Nephron (organoid): ENCODE results near the gene ZSWIM6.

Source experiments
- H3K27ac Mint-ChIP-seq, 3 experiments: 2 replicates each; pipeline ENCODE4 v1.8.0; 2020; ENCODE audit warnings: mixed read lengths in 3 of 3, mild to moderate bottlenecking in 2 of 3, moderate library complexity in 1 of 3
- H3K27me3 Mint-ChIP-seq: 2 replicates; pipeline ENCODE4 v1.8.0; 2021; ENCODE audit warnings: low read depth, mild to moderate bottlenecking, moderate library complexity, mixed read lengths
- H3K36me3 Mint-ChIP-seq: 2 replicates; pipeline ENCODE4 v1.8.0; 2020; ENCODE audit warnings: low read depth, mixed read lengths
- H3K4me1 Mint-ChIP-seq: 2 replicates; pipeline ENCODE4 v1.8.0; 2020; ENCODE audit warnings: mixed read lengths
- H3K4me3 Mint-ChIP-seq, 3 experiments: 2 replicates each; pipeline ENCODE4 v1.8.0; 2020; ENCODE audit warnings: mild to moderate bottlenecking in 3 of 3, mixed read lengths in 3 of 3, moderate library complexity in 2 of 3
- H3K9me3 Mint-ChIP-seq: 2 replicates; pipeline ENCODE4 v1.8.0; 2020; ENCODE audit warnings: mixed read lengths
- TF ChIP-seq, protein P1 (sequence below), 3 experiments: fragments of 200-600 bp; sonication (generic); IDR thresholded peaks; one replicate each; pipeline ENCODE4 v1.5.0; 2021; ENCODE audit warnings: antibody characterized with exemption in 3 of 3; ENCODE audit not compliant: unreplicated experiment in 3 of 3

Gene ZSWIM6

GRCh38 chr5:61435368-61435767 is 103.3 kb downstream of the ZSWIM6 start:
- Mint-ChIP-seq H3K4me3 (no peak overlapping the region), H3K9me3 (peaks cover 10% of the 10 kb centered on the region), H3K4me1 (peaks cover 29% of the 10 kb centered on the region), H3K36me3 (peaks cover 15% of the 10 kb centered on the region), H3K27me3 (no peaks in the 10 kb centered on the region), H3K27ac (no peak overlapping the region)
- TF ChIP-seq, protein P1, sequence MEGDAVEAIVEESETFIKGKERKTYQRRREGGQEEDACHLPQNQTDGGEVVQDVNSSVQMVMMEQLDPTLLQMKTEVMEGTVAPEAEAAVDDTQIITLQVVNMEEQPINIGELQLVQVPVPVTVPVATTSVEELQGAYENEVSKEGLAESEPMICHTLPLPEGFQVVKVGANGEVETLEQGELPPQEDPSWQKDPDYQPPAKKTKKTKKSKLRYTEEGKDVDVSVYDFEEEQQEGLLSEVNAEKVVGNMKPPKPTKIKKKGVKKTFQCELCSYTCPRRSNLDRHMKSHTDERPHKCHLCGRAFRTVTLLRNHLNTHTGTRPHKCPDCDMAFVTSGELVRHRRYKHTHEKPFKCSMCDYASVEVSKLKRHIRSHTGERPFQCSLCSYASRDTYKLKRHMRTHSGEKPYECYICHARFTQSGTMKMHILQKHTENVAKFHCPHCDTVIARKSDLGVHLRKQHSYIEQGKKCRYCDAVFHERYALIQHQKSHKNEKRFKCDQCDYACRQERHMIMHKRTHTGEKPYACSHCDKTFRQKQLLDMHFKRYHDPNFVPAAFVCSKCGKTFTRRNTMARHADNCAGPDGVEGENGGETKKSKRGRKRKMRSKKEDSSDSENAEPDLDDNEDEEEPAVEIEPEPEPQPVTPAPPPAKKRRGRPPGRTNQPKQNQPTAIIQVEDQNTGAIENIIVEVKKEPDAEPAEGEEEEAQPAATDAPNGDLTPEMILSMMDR (IDR thresholded peaks at IDR 0.05; ENCODE audit: unreplicated experiment in 3 of 3): no peak

GRCh38 chr5:61438298-61438970 is 106.4 kb downstream of the ZSWIM6 start:
- peaks cover 14% of the 10 kb centered on the region for H3K4me1 Mint-ChIP-seq
- H3K36me3 Mint-ChIP-seq: peaks cover 40% of the 10 kb centered on the region
- no peak overlapping the region for H3K27ac Mint-ChIP-seq
- H3K4me3 Mint-ChIP-seq: no peak overlapping the region
- H3K27me3 Mint-ChIP-seq: no peaks in the 10 kb centered on the region
- H3K9me3 Mint-ChIP-seq: peaks cover 34% of the 10 kb centered on the region
- TF ChIP-seq, protein P1 (IDR thresholded peaks at IDR 0.05; ENCODE audit: unreplicated experiment in 3 of 3): no peak

DNA sequence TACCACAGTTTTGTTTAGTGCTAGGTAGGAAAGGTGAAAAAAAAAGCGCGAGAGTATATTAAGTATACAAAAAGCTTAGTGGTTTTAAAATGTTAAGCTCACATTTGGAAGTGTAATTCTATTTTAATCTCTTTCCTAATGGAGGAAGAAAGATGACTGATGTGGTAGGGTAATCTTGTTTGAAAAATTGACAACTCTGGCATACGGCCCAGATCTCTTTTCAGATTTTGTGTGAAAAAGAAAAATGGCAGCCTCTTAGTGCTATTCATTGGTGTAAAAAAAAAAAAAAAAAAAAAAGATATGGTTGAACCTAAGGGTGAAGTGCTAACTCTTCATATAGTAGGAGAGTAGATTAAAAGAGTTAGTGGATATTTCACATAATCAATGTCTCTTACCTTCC is 108.0 kb downstream of the ZSWIM6 start:
- no peak overlapping the region for H3K4me3 Mint-ChIP-seq
- H3K9me3 Mint-ChIP-seq: peaks cover 36% of the 10 kb centered on the region
- peaks cover 14% of the 10 kb centered on the region for H3K4me1 Mint-ChIP-seq
- no peaks in the 10 kb centered on the region for H3K27me3 Mint-ChIP-seq
- H3K36me3 Mint-ChIP-seq: peaks cover 46% of the 10 kb centered on the region
- TF ChIP-seq, protein P1 (IDR thresholded peaks at IDR 0.05; ENCODE audit: unreplicated experiment in 3 of 3): no peak
- no peak overlapping the region for H3K27ac Mint-ChIP-seq

DNA sequence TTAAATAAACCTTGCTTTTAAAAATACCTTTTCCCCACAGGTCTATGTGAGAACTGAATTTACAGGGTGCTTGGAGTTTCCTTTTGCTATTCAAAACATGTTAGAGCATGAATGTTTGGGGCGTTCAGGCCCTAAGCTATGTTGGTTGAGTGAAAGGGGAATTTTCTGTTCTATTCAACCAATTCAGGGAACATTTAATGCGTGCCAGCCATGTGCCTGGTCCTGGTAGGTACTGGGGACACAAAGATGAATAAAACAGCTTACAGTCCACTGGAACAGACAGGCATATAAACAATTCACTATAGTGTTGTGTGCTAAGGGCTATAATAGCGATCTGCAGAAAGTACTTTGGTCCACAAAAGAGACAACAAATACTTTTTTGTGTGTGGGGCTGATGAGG is 108.5 kb downstream of the ZSWIM6 start:
- TF ChIP-seq, protein P1 (IDR thresholded peaks at IDR 0.05; ENCODE audit: unreplicated experiment in 3 of 3): no peak
- Mint-ChIP-seq H3K4me1 (peaks cover 14% of the 10 kb centered on the region), H3K36me3 (peaks cover 51% of the 10 kb centered on the region), H3K27ac (no peak overlapping the region), H3K9me3 (peaks cover 37% of the 10 kb centered on the region), H3K4me3 (no peak overlapping the region), H3K27me3 (no peaks in the 10 kb centered on the region)

- Mint-ChIP-seq H3K27ac (no peak overlapping the region), H3K4me1 (peaks cover 10% of the 10 kb centered on the region), H3K27me3 (no peaks in the 10 kb centered on the region), H3K9me3 (peaks cover 41% of the 10 kb centered on the region), H3K4me3 (no peak overlapping the region), H3K36me3 (peaks cover 61% of the 10 kb centered on the region)
- TF ChIP-seq, protein P1 (IDR thresholded peaks at IDR 0.05; ENCODE audit: unreplicated experiment in 3 of 3): no peak
These were observed 109.7 kb downstream of the ZSWIM6 start for GRCh38 chr5:61441742-61442141.
